Measurements from ENCODE around the gene RPS6KA2. TPM values are rescaled to one million over a fixed set of nuclear protein-coding genes. Genes with fewer than 3 reads are reported as not detected.

Gene RPS6KA2
- polyA plus RNA-seq, 1 donor (not counting 4 experiments of a cell fraction or from before 2014, with no cell fraction given): 8.2 TPM

GRCh38 chr6:166511316-166511715 is 115.7 kb downstream of the RPS6KA2 start:
- Histone ChIP-seq H3K9me1 (ENCODE audit: control insufficient read depth, extremely low read depth, insufficient read depth, low read length) (no peaks in the 10 kb centered on the region), H3K4me3 (ENCODE audit: control insufficient read depth in 2 of 3, extremely low read depth in 1 of 3, insufficient read depth in 2 of 3, low read depth in 1 of 3, low read length in 3 of 3) (no peak overlapping the region), H3K4me2 (ENCODE audit: control insufficient read depth, extremely low read depth, insufficient read depth, low read depth, low read length) (no peak overlapping the region), H3K4me1 (ENCODE audit: control insufficient read depth, extremely low read depth, insufficient read depth, low read length) (peaks cover 8% of the 10 kb centered on the region), H3K9ac (ENCODE audit: control insufficient read depth, extremely low read depth, insufficient read depth, low read length) (no peak overlapping the region), H4K20me1 (ENCODE audit: control insufficient read depth, extremely low read depth, insufficient read depth, low read length) (no peaks in the 10 kb centered on the region), H3K9me3 (ENCODE audit: control insufficient read depth, low read depth, low read length) (no peaks in the 10 kb centered on the region), H3K79me2 (ENCODE audit: control insufficient read depth, insufficient read depth, low read length) (no peaks in the 10 kb centered on the region), H2AFZ (ENCODE audit: control insufficient read depth, low read length) (no peak overlapping the region), H3K27me3 (ENCODE audit: control insufficient read depth, extremely low read depth, insufficient read depth, low read length) (no peaks in the 10 kb centered on the region), H3K27ac (ENCODE audit: control insufficient read depth, insufficient read depth, low read length) (no peak overlapping the region), H3K36me3 (ENCODE audit: control insufficient read depth in 2 of 2, extremely low read depth in 1 of 2, insufficient read depth in 2 of 2, low read length in 2 of 2) (no peaks in the 10 kb centered on the region)
- no peak for DNase-seq (ENCODE audit: low read depth, low spot score)
- TF ChIP-seq EZH2 (IDR thresholded peaks at IDR 0.05; ENCODE audit: low read length) (no peak), CTCF (optimal IDR thresholded peaks at IDR 0.05 in 1 of 3, IDR thresholded peaks at IDR 0.05 in 1 of 3, conservative IDR thresholded peaks at IDR 0.05 in 1 of 3; ENCODE audit: extremely low read depth in 1 of 3, insufficient read depth in 2 of 3, low read length in 3 of 3) (no peak)
- no peak for FAIRE-seq
- dilution Hi-C loops (cut with MboI; ENCODE audit: extremely low pct_ligation_motif_present, low sequenced_read_pairs): no loop called here

GRCh38 chr6:166509193-166509592 is 117.9 kb downstream of the RPS6KA2 start:
- Histone ChIP-seq H3K36me3 (ENCODE audit: control insufficient read depth in 2 of 2, extremely low read depth in 1 of 2, insufficient read depth in 2 of 2, low read length in 2 of 2) (no peaks in the 10 kb centered on the region), H4K20me1 (ENCODE audit: control insufficient read depth, extremely low read depth, insufficient read depth, low read length) (no peaks in the 10 kb centered on the region), H3K9me3 (ENCODE audit: control insufficient read depth, low read depth, low read length) (no peaks in the 10 kb centered on the region), H3K4me2 (ENCODE audit: control insufficient read depth, extremely low read depth, insufficient read depth, low read depth, low read length) (no peak overlapping the region), H3K4me3 (ENCODE audit: control insufficient read depth in 2 of 3, extremely low read depth in 1 of 3, insufficient read depth in 2 of 3, low read depth in 1 of 3, low read length in 3 of 3) (no peak overlapping the region), H3K9me1 (ENCODE audit: control insufficient read depth, extremely low read depth, insufficient read depth, low read length) (no peaks in the 10 kb centered on the region), H3K27me3 (ENCODE audit: control insufficient read depth, extremely low read depth, insufficient read depth, low read length) (no peaks in the 10 kb centered on the region), H2AFZ (ENCODE audit: control insufficient read depth, low read length) (no peak overlapping the region), H3K79me2 (ENCODE audit: control insufficient read depth, insufficient read depth, low read length) (no peaks in the 10 kb centered on the region), H3K9ac (ENCODE audit: control insufficient read depth, extremely low read depth, insufficient read depth, low read length) (no peak overlapping the region), H3K27ac (ENCODE audit: control insufficient read depth, insufficient read depth, low read length) (no peak overlapping the region), H3K4me1 (ENCODE audit: control insufficient read depth, extremely low read depth, insufficient read depth, low read length) (no peaks in the 10 kb centered on the region)
- no peak for FAIRE-seq
- dilution Hi-C loops (cut with MboI; ENCODE audit: extremely low pct_ligation_motif_present, low sequenced_read_pairs): no loop called here
- DNase-seq (ENCODE audit: low read depth, low spot score): no peak
- TF ChIP-seq CTCF (optimal IDR thresholded peaks at IDR 0.05 in 1 of 3, IDR thresholded peaks at IDR 0.05 in 1 of 3, conservative IDR thresholded peaks at IDR 0.05 in 1 of 3; ENCODE audit: extremely low read depth in 1 of 3, insufficient read depth in 2 of 3, low read length in 3 of 3): no peak
- no peak for TF ChIP-seq EZH2 (IDR thresholded peaks at IDR 0.05; ENCODE audit: low read length)
